HS-27A (cell line): ENCODE measurements around the gene ADGRD2.

ENCODE experiments used
- DNase-seq: peaks from one replicate; pipeline ENCODE4 v3.0.0-alpha.2; 2012; ENCODE audit warnings: low read depth, missing footprints

The ADGRD2 gene

DNA sequence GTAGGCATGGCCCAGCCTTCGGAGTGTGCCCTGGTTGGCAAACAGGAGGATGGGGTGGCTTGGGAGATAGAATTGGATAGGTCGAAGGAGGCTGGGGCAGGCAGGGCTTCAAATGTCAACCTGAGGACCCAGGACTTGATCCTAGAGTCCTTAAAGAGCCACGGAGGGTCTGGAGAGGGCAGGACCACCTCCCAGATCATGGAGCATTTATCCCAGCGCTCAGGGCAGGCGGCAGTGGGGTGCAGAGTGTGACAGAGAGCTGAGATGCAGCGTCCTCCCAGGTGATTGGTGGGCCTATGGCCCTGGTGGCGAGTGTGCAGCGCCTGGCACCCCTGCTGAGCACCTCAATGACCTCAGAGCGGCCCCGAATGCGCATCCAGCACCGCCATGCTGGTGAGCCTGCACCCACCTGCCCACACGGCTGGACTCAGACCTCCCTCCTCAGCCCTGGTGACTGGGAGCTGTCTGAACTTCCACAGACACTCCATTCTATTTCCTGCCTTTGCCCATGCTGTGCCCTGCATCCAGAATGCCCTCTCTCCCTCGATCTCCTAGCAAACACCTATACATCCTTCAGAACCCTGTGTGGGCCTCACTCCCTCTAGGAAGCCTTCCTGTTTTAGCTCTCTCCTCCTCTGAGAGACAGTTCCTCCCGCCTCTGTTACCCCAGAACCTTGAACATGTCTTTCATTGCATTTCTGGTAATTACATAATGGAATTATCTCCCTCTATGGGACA is 6.3 kb downstream of the ADGRD2 start:
- DNase-seq: no peak

DNA sequence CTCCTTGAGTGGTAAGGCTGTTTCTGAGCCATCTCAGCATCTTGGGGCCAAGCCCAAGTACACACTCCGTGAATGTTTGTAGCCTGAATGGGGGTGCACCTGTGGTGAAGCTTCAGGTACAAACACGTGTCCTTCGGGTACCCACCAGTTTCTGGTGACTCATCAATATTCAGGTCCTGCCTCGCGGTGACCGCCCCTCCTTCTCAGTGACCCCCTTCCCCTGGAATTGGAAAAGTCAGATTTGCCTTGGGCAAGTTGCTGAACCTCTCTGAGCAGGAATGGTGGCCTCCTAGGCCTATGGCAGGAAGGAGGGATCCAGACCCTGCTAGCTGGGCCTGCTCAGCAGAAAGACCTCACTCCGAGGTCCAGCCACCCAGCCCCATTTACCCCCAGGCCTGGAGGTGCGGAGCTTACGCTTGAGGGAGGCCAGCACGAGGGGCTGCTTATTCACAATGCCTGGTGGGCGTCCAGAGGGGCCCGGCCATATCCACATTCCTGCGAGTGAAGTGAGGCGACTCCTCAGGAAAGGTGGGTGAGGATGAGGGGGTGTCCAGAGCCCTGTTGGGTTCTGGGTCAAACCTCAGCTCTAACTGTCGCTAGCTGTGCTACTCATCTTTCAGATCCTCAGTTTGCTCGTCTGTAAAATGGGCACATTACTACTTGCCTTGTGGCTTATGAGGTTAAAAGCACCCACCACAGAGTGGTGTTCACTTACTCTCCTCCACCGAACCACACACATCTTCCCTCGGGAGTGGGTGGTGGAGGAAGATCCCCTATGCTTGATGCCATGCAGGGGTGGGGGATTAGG is 7.0 kb downstream of the ADGRD2 start:
- no peak for DNase-seq

GRCh38 chr9:124457887-124458431 is 7.7 kb downstream of the ADGRD2 start:
- DNase-seq: no peak

DNA sequence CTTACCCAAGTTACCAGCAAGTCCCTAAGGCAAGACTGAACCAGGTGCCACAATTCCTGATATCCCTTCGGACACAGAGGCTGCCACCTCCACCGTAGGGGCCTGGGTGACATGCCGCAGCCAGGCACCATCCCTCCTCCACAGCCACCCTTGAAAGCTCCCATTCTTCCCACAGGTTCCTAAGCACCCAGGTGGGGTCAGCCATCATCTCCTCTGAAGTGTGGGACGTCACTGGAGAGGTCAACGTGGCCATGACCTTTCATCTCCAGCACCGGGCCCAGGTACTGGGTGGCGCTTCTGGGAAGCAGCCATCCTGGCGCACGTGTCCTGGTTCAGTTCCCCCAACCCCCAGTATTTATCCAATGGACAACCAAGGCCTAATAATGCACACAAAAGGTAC is 8.2 kb downstream of the ADGRD2 start:
- DNase-seq: no peak

- DNase-seq: no peak
Observed at GRCh38 chr9:124462739-124463138, 12.5 kb downstream of the ADGRD2 start.

GRCh38 chr9:124465736-124466135 is 15.5 kb downstream of the ADGRD2 start:
- no peak for DNase-seq

DNA sequence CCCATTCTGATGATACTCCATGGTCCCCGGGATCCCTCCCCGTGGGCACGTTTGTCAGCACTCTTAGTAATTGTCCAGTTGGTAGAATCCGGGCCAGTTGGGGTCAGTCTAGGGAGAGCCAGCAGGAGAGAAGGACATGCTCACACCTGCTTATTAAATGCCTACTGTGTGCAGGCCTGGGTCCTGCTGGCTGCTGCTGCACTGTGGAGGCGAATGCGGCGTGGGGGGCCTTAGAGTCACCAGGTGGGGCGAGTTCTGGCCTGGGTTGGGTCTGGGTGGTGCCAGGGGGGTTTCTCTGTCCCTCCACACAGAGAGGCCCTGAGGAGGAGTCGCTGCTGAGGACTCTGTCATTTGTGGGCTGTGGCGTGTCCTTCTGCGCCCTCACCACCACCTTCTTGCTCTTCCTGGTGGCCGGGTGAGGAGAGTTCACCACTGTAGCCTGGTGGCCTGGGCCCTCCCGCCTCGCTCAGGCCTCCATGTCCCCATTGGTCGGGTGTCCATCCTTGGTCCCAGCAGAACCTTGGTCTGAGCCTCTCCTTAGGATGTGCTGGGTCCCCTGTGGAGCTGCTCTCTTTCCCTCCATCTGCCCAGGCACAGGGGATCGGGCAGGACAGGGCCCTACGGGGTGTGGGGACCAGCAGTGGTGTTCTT is 17.3 kb downstream of the ADGRD2 start:
- no peak for DNase-seq

GRCh38 chr9:124468061-124468740 is 17.9 kb downstream of the ADGRD2 start:
- no peak for DNase-seq

- no peak for DNase-seq
Observed at GRCh38 chr9:124469011-124469832, 19.0 kb downstream of the ADGRD2 start.

GRCh38 chr9:124470306-124470705 is 20.1 kb downstream of the ADGRD2 start:
- DNase-seq: no peak

DNA sequence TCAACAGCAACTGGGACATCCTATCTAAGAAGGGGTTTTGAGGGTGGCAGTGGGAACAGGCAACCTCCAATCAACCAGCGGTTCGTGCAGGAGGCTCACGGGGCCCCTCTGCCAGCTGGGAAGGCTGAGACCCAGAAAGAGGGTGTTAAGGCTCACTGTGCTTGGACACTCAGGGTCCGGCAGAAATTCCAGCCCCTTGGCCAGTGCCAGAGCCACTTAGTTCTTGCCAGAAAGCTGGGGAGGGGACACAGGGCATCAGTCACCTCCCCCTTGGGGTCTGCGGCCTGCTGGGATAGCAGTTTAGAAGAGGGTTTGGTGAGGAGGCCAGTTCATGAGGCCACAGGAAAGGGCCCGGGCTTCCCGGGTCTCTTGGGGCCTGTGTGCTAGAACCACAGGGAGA is 20.5 kb downstream of the ADGRD2 start:
- no peak for DNase-seq

- DNase-seq: no peak
Observed at GRCh38 chr9:124471761-124472160, 21.5 kb downstream of the ADGRD2 start.

DNA sequence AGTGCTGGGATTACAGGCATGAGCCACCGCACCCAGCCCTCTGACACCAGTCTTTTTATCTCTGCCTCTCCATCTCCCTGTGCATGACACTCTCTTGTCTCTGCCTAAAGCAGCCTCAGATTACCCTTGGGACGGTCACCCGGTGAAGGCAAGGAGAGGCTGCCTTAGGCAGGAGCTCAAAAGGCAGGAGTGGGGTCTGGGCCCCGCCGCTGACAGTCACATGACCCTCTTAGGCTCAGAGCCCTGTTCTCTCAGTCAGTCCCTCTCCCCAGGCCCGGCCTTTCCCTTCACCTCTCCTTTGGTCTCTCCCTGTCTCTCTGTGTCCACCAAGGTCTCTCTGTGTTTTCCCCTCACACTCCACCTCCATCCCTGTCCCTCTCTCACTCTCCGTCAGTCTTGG is 22.5 kb downstream of the ADGRD2 start:
- no peak for DNase-seq

GRCh38 chr9:124473310-124473709 is 23.1 kb downstream of the ADGRD2 start:
- no peak for DNase-seq

- no peak for DNase-seq
Observed at GRCh38 chr9:124474151-124474550, 23.9 kb downstream of the ADGRD2 start.

DNA sequence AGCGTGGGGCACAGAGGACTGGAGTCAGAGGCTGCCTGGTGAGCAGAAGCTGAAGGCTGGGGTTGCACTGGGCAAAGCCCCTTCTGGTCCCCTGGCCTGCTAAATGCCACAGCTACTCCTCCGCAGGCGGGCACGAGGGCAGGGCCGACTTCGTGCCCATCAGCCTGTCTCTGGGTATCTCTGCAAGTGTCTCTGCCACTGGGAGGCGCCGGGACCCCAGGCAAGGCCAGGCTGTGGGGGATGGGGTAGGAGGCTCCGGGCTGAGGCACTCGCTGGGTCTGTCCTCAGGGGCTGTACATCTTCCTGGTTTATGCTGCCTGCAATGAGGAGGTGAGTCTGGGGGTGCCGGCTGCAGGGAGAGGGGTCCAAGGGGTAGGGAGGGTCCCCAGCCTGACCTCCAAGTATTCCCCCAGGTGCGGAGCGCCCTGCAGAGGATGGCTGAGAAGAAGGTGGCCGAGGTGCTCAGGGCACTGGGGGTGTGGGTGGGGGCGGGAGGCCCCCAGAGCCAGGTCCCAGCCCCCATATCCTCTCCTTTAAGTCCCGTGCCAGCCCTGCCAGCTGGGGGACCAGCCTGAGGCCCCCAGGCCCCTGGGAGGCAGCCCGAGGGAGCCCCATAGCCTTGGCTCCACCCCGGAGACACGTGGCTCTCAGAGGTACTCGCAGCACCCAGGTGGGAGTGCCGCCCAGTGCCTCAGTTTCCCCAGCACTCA is 25.1 kb downstream of the ADGRD2 start:
- DNase-seq: no peak

DNA sequence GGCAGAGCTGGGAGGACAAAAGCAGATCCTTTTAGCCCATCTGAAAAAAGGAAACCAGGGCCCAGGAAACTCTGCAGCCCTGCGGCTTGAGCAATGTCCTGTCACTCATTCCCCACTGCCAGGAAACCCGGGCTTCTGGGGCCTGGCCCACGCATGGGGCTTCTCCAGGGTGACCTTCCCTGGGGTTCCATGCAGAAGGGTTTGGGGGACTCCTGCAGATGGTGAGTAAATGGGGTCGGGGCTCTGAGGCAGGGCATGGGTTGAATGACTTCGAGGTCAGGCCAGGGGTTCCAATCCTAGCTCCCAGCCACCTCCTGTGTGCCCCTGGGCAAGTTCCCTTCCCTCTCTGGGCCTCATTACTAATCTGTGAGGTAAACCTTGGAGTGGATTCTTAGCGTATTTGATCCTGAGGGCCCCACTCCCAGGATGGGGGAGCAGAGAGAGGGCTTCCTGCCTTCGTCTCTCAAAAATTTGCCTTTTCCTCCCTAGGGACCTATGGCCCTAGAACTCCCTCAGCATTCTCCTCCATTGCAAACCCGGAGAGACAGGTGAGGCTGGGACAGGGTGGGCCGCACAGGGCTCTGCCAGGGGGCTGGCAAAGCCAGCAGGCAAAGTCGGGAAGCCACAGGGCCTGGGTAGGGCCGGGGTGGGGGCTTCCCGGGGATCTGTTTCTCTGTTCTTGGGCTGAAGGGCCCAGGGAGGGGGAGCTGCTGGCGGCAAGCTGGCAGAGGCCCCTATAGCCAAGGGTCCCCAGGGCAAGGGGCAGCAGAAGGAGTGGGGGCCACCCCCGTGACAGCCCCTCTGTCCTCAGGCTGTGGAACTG is 25.8 kb downstream of the ADGRD2 start:
- no peak for DNase-seq

- no peak for DNase-seq
Observed at GRCh38 chr9:124477211-124477647, 27.0 kb downstream of the ADGRD2 start.

DNA sequence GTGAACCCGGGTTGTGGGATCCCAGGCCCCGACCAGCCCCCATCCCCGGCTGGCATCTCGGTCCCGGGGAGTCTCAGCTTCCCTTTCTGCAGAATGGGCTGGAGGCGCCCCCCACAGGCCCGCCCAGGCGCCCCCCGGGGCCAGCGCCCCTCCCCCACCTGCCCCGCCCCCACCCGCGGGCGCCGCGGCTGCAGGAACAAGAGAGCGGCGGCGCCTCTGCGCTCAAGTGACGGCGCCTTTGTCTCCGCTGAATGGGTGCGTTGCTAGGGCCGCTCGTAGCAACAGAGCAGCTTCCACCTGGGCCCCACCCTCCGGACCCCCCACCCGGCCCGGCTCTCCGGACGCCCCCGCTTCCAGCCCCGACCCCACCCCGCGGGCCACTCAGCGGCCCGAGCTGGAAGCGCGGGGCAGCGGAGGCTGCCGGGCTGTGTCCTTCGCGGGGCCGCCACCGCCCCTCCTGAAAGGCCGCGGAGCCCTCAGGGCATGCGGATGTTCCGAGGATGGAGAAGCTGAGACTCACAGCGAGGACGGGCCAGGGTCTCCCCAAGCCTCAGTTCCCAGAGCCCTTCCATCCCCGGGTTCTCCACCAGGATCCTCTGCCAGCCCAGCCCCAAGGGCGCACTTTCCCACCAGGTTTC is 27.5 kb downstream of the ADGRD2 start:
- DNase-seq: no peak
